ENCODE data around the gene WSCD2.

GRCh38 chr12:108266131-108266530, 137.0 kb downstream of the WSCD2 start:
- TF ChIP-seq EZH2 (optimal IDR thresholded peaks at IDR 0.05; ENCODE audit: low read depth, low read length) = no peak
- TF ChIP-seq CTCF (IDR thresholded peaks at IDR 0.05; ENCODE audit: low read length) = no peak
